Testis (tissue), 2 donors: ENCODE results near the gene ZBTB39.

ENCODE experiments used
- POLR2A ChIP-seq: fragments of 450-650 bp; IDR thresholded peaks from one replicate; pipeline ENCODE4 v1.6.1; 2017; ENCODE audit warnings: antibody characterized with exemption, mild to moderate bottlenecking, moderate library complexity
- TF ChIP-seq, protein P1 (sequence below), 3 experiments: fragments of 450-650 bp in 2 of 3; fragments of 200-600 bp in 1 of 3; sonication (generic) in 1 of 3; IDR thresholded peaks; one replicate each; pipeline ENCODE4 v1.5.1; 2016 to 2019; ENCODE audit warnings: antibody characterized with exemption in 3 of 3, mild to moderate bottlenecking in 2 of 3, moderate library complexity in 1 of 3

DNA sequence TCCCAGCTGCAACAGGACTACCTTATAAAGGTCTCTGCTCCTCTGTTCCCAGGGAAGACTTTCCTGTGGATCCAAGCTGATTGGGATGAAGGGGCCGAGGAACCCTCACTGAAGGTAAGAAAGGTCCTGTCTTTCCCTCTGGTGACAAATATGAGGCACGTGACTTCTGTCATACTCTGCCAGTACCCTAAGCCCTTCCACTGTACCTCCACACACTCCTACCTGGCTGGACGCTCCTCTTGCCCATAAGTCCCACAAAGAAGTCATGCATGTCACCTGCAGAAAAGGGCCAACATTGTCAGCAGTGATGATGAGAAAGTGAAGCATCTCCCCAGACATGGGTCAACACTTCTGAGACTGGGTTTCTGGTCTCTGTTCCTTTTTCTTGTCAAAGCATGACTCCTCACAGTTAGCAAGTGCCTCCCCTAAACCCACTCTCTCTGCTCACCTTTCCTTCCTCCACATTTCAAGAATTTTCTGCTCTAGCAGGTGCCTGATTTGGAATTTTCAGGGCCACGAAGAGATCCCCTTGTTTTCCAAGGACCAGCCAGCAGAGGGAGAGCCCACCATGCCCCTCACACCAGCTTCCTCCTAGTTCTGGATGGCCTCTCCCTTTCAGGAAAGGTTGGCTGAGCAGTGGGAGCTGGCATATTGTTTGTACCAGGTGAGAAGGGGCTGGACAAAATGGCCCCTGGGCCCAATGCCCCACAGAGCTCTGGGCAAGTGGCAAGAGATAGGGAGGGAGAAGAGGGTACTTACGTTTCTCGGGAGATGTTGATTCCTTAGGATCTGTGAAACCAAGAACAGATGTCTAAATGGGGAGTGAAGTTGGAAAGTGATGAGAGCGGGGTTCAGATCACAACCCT is 6.5 kb upstream of the ZBTB39 start:
- TF ChIP-seq POLR2A: no peak
- TF ChIP-seq, protein P1, sequence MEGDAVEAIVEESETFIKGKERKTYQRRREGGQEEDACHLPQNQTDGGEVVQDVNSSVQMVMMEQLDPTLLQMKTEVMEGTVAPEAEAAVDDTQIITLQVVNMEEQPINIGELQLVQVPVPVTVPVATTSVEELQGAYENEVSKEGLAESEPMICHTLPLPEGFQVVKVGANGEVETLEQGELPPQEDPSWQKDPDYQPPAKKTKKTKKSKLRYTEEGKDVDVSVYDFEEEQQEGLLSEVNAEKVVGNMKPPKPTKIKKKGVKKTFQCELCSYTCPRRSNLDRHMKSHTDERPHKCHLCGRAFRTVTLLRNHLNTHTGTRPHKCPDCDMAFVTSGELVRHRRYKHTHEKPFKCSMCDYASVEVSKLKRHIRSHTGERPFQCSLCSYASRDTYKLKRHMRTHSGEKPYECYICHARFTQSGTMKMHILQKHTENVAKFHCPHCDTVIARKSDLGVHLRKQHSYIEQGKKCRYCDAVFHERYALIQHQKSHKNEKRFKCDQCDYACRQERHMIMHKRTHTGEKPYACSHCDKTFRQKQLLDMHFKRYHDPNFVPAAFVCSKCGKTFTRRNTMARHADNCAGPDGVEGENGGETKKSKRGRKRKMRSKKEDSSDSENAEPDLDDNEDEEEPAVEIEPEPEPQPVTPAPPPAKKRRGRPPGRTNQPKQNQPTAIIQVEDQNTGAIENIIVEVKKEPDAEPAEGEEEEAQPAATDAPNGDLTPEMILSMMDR (IDR thresholded peaks at IDR 0.05): no peak
